Fibroblast of the aortic adventitia (primary cell): Measurements from ENCODE around the gene DUS4L. TPM values are rescaled to one million over a fixed set of nuclear protein-coding genes. Genes with fewer than 3 reads are reported as not detected.

Experiments
- DNase-seq: peaks from one replicate; pipeline ENCODE4 v3.0.0-alpha.2; 2010; ENCODE audit warnings: low read depth
- H3K4me3 ChIP-seq: 2 replicates; pipeline ENCODE4 v1.5.1; 2011; ENCODE audit warnings: low read depth, mild to moderate bottlenecking, control low read depth, low read length, moderate library complexity
- total RNA-seq: library from RNA; depleted of rRNA; stranded (reverse); fragments of >200 nt; gene quantifications from 2 replicates; pipeline ENCODE4 v1.2.3, GENCODE V29; 2012; ENCODE audit warnings: low replicate concordance
- TF ChIP-seq, protein P1 (sequence below): IDR thresholded peaks from 2 replicates; pipeline ENCODE4 v1.5.1; 2011; ENCODE audit warnings: mild to moderate bottlenecking, low read length, control low read depth, inconsistent platforms; ENCODE audit not compliant: insufficient read depth

The DUS4L gene
- total RNA-seq, 1 donor, result 9.3 TPM

DNA sequence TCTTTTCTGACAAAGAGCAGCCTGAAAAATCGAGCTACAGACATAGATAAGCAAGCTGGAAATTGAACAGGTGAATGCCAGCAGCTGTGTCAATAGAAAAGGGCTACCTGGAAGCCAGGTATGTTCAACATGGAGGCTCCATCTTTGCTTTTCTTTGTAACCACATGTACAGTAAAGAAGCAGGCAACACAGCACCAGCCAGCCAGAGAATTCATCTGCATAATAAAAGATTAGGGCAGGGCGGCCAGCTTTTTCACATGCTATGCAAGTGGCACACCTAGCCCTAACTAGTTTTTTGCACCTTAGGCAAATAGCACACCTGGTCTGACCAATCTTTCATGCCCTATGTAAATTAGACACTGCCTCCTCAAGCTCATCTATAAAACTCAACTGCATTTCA, 25.8 kb upstream of the DUS4L start:
- H3K4me3 ChIP-seq, result no peak overlapping the region
- TF ChIP-seq, protein P1, sequence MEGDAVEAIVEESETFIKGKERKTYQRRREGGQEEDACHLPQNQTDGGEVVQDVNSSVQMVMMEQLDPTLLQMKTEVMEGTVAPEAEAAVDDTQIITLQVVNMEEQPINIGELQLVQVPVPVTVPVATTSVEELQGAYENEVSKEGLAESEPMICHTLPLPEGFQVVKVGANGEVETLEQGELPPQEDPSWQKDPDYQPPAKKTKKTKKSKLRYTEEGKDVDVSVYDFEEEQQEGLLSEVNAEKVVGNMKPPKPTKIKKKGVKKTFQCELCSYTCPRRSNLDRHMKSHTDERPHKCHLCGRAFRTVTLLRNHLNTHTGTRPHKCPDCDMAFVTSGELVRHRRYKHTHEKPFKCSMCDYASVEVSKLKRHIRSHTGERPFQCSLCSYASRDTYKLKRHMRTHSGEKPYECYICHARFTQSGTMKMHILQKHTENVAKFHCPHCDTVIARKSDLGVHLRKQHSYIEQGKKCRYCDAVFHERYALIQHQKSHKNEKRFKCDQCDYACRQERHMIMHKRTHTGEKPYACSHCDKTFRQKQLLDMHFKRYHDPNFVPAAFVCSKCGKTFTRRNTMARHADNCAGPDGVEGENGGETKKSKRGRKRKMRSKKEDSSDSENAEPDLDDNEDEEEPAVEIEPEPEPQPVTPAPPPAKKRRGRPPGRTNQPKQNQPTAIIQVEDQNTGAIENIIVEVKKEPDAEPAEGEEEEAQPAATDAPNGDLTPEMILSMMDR, result no peak
- no peak for DNase-seq

DNA sequence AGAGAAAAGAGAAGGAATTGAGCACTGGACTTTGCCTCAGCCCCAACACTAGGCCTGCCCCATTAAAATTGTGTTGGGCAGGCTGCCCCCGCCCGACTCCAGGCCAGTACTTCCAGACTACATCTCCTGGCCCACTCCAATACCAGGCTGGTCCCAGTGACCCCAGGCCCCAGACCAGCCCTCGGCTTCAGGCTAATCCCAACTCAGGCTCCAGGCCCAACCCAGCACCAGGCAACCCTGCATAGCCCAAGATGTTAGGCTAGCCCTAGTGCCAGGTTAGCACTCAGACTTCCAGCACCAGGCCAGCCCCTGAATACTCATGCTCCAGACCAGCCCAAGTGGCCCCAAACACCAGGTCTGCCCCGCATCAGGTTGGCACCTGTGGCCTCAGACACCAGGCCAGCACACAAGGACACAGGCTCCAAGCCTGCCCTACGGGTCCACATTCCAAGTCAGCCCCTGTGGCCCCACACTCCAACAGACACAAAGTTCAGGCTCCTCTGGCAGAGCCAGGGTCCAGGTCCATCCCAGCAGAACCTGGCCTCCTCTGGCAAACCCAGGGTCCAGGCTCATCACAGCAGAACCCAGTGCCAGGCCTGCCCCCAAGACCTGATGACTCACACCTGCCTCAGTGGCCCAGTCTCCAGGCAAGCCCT, 20.3 kb upstream of the DUS4L start:
- no peak for DNase-seq
- no peak overlapping the region for H3K4me3 ChIP-seq
- TF ChIP-seq, protein P1, result no peak

DNA sequence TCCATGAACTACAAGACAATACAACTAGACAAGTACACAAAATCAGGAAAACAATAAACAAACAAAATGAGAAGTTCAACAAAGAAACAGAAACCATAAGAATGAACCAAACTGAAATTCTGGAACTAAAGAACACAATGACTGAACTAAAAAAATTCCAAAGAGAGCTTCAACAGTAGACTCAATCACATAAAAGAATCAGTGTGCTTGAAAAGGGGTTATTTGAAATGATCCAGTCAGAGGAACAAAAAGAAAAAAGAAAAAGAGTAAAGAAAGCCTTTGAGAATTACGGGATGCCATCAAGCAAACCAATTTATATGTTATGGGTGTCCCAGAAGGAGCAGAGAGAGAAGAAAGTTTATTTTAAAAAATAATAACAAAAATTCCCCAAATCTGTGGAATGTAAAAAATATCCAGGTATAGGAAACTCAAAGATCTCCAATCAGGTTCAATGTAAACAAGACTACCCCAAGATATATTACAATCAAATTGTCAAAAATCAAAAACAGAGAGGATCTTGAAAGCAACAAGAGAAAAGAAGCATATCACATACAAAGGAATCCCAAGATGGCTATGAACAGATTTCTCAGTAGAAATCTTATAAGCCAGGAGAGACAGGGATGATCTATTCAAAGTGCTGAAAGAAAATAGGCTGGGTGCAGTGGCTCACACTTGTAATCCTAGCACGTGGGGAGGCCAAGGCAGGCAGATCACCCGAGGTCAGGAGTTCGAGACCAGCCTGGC, 18.8 kb upstream of the DUS4L start:
- DNase-seq, result no peak
- TF ChIP-seq, protein P1, result no peak
- H3K4me3 ChIP-seq, result no peak overlapping the region

DNA sequence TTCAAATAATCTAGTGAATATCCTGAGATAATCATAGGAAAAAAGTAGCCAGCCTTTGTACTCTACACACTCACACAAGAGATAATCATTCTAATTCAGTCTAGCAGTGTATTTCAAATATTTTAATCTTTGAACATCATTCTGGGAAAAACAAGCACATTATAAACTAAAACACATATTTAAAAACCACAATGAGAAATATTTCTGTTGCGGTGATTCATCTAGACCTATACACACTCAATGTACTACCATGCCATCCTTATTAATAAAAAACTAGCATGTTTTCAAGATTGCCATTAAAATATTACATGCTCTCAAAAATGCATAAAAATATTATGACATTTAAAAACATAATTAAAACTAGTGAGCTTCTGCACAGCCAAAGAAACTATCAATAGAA, 11.8 kb upstream of the DUS4L start:
- TF ChIP-seq, protein P1, result no peak
- no peak for DNase-seq
- no peak overlapping the region for H3K4me3 ChIP-seq

DNA sequence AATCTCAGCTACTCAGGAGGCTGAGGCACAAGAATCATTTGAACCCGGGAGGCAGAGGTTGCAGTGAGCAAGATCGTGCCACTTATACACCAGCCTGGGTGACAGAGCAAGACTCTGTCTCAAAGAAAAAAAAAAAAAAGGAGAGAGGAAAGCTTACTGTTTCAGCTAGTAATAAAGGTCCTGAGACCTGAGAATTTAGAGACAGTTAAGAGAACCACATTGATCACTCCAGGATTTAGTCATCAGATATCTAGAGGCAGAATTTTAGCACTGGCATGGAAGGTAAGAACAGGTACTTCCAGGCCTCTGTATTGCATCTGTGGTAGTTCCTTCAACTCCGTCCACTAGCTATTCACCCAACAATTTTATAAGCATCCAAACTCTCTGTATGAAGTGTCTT, 7.9 kb upstream of the DUS4L start:
- no peak for DNase-seq
- TF ChIP-seq, protein P1, result no peak
- H3K4me3 ChIP-seq, result no peak overlapping the region

DNA sequence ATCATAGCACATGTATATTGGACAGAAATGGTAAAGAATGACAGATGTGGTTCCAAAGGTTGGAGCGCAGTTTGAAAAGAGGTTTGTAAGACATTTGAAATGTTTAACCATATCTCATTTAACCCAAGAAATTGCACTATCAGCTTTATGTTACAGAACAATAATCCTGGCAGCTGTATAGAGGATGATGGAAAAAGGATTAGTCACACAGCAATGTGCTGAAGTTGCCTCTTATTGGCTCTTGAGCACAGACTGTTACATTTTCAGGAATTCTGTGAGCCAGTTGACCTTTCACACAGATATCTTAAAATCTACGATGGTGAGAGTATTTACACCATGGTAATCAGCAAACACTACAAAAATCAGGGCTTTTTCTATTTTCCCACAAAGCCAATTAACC, 3.9 kb upstream of the DUS4L start:
- no peak overlapping the region for H3K4me3 ChIP-seq
- TF ChIP-seq, protein P1, result no peak
- peak; percentile 80 for DNase-seq
